B cell (primary cell): ENCODE results near the gene SMTNL1. TPM values are rescaled to one million over a fixed set of nuclear protein-coding genes. Genes with fewer than 3 reads are reported as not detected.

Experiments
- ATAC-seq: fragments of 200-7000 bp; cut with Tn5 transposase; one replicate; pipeline ENCODE4 v1.10.0; 2021; ENCODE audit warnings: low read depth, mild to moderate bottlenecking, moderate number of reproducible peaks, moderate library complexity
- CTCF ChIA-PET: fragments of 350-600 bp; sonication (Branson Sonifier 250); formaldehyde crosslinking; loops from one replicate; lab custom pipeline; 2021; ENCODE audit warnings: antibody characterized with exemption, inconsistent platforms; lab: Charles Lee
- POLR2A ChIA-PET: fragments of 350-600 bp; sonication (Branson Sonifier 250); formaldehyde crosslinking; loops from one replicate; lab custom pipeline; 2021; ENCODE audit warnings: antibody characterized with exemption; lab: Charles Lee
- DNase-seq: peaks from one replicate; pipeline ENCODE4 v3.0.0; 2013
- H2AFZ ChIP-seq: 2 replicates; pipeline ENCODE4 v1.6.1; 2012; ENCODE audit warnings: mild to moderate bottlenecking, low read depth, low read length; ENCODE audit not compliant: insufficient read depth, poor library complexity, severe bottlenecking
- H3K27ac ChIP-seq, 2 donors: 1 replicate in 1 of 2; 2 replicates in 1 of 2; pipeline ENCODE4 v1.5.1; 2012 to 2013; ENCODE audit warnings: low read length in 2 of 2, mild to moderate bottlenecking in 2 of 2, moderate library complexity in 1 of 2
- H3K27me3 ChIP-seq, 4 experiments: fragments of 200-600 bp in 1 of 4; sonication (generic) in 1 of 4; replicated peaks in 1 of 4; 1 replicate in 2 of 4; 2 replicates in 2 of 4; pipeline versions ENCODE4 v1.6.1 to v1.7.0; 2013 to 2016; ENCODE audit warnings: low read length in 3 of 4, mild to moderate bottlenecking in 2 of 4, mixed read lengths in 1 of 4, moderate library complexity in 1 of 4; ENCODE audit not compliant: insufficient read depth in 4 of 4, control insufficient read depth in 3 of 4; ENCODE audit errors: control extremely low read depth in 1 of 4
- H3K36me3 ChIP-seq, 2 experiments: replicated peaks in 1 of 2; 1 replicate in 1 of 2; 2 replicates in 1 of 2; pipeline versions ENCODE4 v1.6.1 to v1.7.1; 2013; ENCODE audit warnings: low read length in 1 of 2; ENCODE audit not compliant: insufficient read depth in 2 of 2, control insufficient read depth in 1 of 2; ENCODE audit errors: control extremely low read depth in 1 of 2, extremely low read depth in 1 of 2
- H3K4me1 ChIP-seq, 2 donors: fragments of 200-600 bp in 1 of 2; sonication (generic) in 1 of 2; 1 replicate in 1 of 2; 2 replicates in 1 of 2; pipeline versions ENCODE4 v1.5.1 to v1.6.1; 2013 to 2017; ENCODE audit warnings: low read length in 2 of 2; ENCODE audit not compliant: control insufficient read depth in 2 of 2, insufficient read depth in 2 of 2
- H3K4me2 ChIP-seq: replicated peaks from 2 replicates; pipeline ENCODE3; 2012; ENCODE audit warnings: mild to moderate bottlenecking, low read depth, low read length; ENCODE audit not compliant: poor library complexity, severe bottlenecking
- H3K4me3 ChIP-seq, 5 experiments: fragments of 200-600 bp in 1 of 5; sonication (generic) in 1 of 5; 1 replicate in 3 of 5; 2 replicates in 2 of 5; pipeline versions ENCODE4 v1.5.1 to v1.7.0; 2011 to 2016; ENCODE audit warnings: low read length in 4 of 5, mild to moderate bottlenecking in 4 of 5, low read depth in 2 of 5, control low read depth in 1 of 5, moderate library complexity in 1 of 5; ENCODE audit not compliant: insufficient read depth in 1 of 5; ENCODE audit errors: control extremely low read depth in 1 of 5, extremely low read depth in 1 of 5
- H3K79me2 ChIP-seq: fragments of 200-600 bp; sonication (generic); one replicate; pipeline ENCODE4 v1.6.0; 2016; ENCODE audit warnings: low read length; ENCODE audit not compliant: control insufficient read depth, insufficient read depth
- H3K9ac ChIP-seq: fragments of 200-600 bp; sonication (generic); 2 replicates; pipeline ENCODE4 v1.6.1; 2017; ENCODE audit warnings: mild to moderate bottlenecking, low read length, moderate library complexity
- H3K9me3 ChIP-seq, 3 donors: one replicate each; pipeline versions ENCODE4 v1.6.1 to v1.7.1; 2013; ENCODE audit warnings: low read length in 2 of 3; ENCODE audit not compliant: control insufficient read depth in 2 of 3, insufficient read depth in 1 of 3; ENCODE audit errors: control extremely low read depth in 1 of 3
- H4K20me1 ChIP-seq: 2 replicates; pipeline ENCODE4 v1.6.0; 2012; ENCODE audit warnings: mild to moderate bottlenecking, low read length; ENCODE audit not compliant: insufficient read depth, control insufficient read depth, poor library complexity, severe bottlenecking
- H3K27ac Mint-ChIP-seq: one replicate; pipeline ENCODE4 v1.8.0; 2021; ENCODE audit warnings: mixed read lengths
- H3K27me3 Mint-ChIP-seq: one replicate; pipeline ENCODE4 v1.8.0; 2021; ENCODE audit warnings: mixed read lengths
- H3K4me1 Mint-ChIP-seq: one replicate; pipeline ENCODE4 v1.8.0; 2021; ENCODE audit warnings: mixed read lengths
- H3K4me3 Mint-ChIP-seq: one replicate; pipeline ENCODE4 v1.8.0; 2021; ENCODE audit warnings: mixed read lengths
- H3K9me3 Mint-ChIP-seq: one replicate; pipeline ENCODE4 v1.8.0; 2022; ENCODE audit warnings: mixed read lengths; ENCODE audit not compliant: insufficient read depth
- CTCF ChIP-seq: fragments of 200-600 bp; IDR thresholded peaks from one replicate; pipeline ENCODE4 v1.8.0; 2022; ENCODE audit warnings: antibody characterized with exemption, mild to moderate bottlenecking
- EZH2 ChIP-seq: IDR thresholded peaks from 2 replicates; pipeline ENCODE4 v1.6.1; 2012; ENCODE audit warnings: borderline replicate concordance, low read depth, mild to moderate bottlenecking, moderate library complexity, low read length; ENCODE audit not compliant: insufficient read depth, poor library complexity, severe bottlenecking
- WGBS: methylation state at CpG from one replicate; pipeline ENCODE4 v1.1.5; 2013; ENCODE audit warnings: missing lambda C conversion rate; ENCODE audit not compliant: insufficient coverage; 5-methylcytosine and 5-hydroxymethylcytosine counted together
- intact Hi-C: fragments of 100-400 bp; cut with micrococcal nuclease; formaldehyde crosslinking; loops from one replicate; pipeline ENCODE4 v1.10.0; 2022
- polyA plus RNA-seq: library from polyadenylated mRNA; depleted of rRNA; stranded (reverse); fragments of >200 nt; gene quantifications from 2 replicates; pipeline ENCODE4 v1.2.3, GENCODE V29; 2012
- total RNA-seq, 2 donors: library from RNA; stranded (reverse); fragments of 120-200 nt in 1 of 2; gene quantifications; 1 replicate in 1 of 2; 2 replicates in 1 of 2; pipeline versions ENCODE4 v1.2.3 to v1.2.4, GENCODE V29; 2013 to 2022

Gene SMTNL1
- total and polyA plus RNA-seq, 2 donors (not counting 1 experiment from before 2014, with no cell fraction given) = not detected

GRCh38 chr11:57508341-57509170, 28.8 kb upstream of the SMTNL1 start:
- Mint-ChIP-seq H3K9me3 (no peaks in the 10 kb centered on the region), H3K27me3 (no peaks in the 10 kb centered on the region), H3K27ac (no peak overlapping the region), H3K4me3 (no peak overlapping the region), H3K4me1 (peaks cover 18% of the 10 kb centered on the region)
- intact Hi-C loops = no loop called here
- Histone ChIP-seq H3K4me1 (peaks cover 0 to 7% of the 10 kb centered on the region in 2 donors), H3K4me2 (no peak overlapping the region), H3K9ac (no peak overlapping the region), H3K36me3 (no peaks in the 10 kb centered on the region), H2AFZ (no peak overlapping the region), H3K79me2 (no peaks in the 10 kb centered on the region), H3K27ac (no peak overlapping the region), H3K27me3 (no peaks in the 10 kb centered on the region), H3K4me3 (no peak overlapping the region), H4K20me1 (no peaks in the 10 kb centered on the region), H3K9me3 (no peaks in the 10 kb centered on the region)
- TF ChIP-seq CTCF = no peak
- TF ChIP-seq EZH2 = no peak
- DNase-seq (no peak), ATAC-seq (no peak)
- 90% methylated on average over 7 of the region's 7 CpGs for WGBS
- POLR2A ChIA-PET = no interaction called here
- CTCF ChIA-PET = interaction anchor here (0.6 to 5.5 kb wide), 4 partner anchors 15 to 244 kb away, joined by 4 to 49 read pairs (median 8); no protein-coding TSS in a partner anchor
